ENCODE data around the gene PHF13.

DNA sequence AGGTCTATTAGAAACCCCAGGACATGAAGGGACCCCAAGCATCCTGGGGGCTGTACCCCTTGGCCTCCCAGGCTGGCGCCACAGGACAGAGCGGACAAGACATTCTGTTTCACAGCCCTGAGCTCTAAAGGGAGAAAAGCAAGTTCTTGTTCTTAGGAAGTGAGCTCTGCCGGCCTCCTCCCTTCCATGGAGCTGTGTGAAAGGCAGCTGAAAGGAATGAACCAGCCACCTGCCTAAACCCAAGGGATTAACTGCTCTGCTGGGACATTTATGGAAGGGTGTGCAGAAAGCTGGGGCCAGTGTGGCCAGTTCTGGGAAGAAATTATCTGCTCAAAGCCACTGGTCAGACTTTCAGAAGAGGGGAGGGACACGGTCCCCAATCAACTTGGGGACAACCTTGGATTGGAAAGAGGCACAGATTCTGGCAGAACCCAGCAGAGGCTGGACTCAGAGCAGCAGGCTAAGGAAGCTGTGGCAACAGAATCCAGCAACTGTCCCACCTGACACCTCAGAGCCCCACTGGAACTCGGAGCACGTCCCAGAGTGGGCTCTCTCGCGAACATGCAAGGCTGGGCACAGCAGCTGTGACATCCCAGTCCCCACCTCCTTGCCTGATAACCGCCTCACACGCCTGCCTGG is 13.0 kb upstream of the PHF13 start:
- TF ChIP-seq CTCF (IDR thresholded peaks at IDR 0.05) (no peak), POLR2A (IDR thresholded peaks at IDR 0.05) (no peak)
